Testis (tissue), 2 donors: ENCODE results near the gene CCDC120.

Source experiments
- CTCF ChIP-seq, 3 experiments: fragments of 450-650 bp in 2 of 3; fragments of 200-600 bp in 1 of 3; sonication (generic) in 1 of 3; IDR thresholded peaks; one replicate each; pipeline ENCODE4 v1.5.1; 2016 to 2019; ENCODE audit warnings: antibody characterized with exemption in 3 of 3, mild to moderate bottlenecking in 2 of 3, moderate library complexity in 1 of 3
- POLR2A ChIP-seq: fragments of 450-650 bp; IDR thresholded peaks from one replicate; pipeline ENCODE4 v1.6.1; 2017; ENCODE audit warnings: antibody characterized with exemption, mild to moderate bottlenecking, moderate library complexity

GRCh38 chrX:49029876-49030275 is 28.9 kb upstream of the CCDC120 start:
- no peak for TF ChIP-seq CTCF (IDR thresholded peaks at IDR 0.05)
- no peak for TF ChIP-seq POLR2A
